Keratinocyte (primary cell): ENCODE results near the gene PTPRT.

ENCODE experiments used
- EZH2 ChIP-seq: IDR thresholded peaks from one replicate; pipeline ENCODE4 v1.6.1; 2012; ENCODE audit warnings: inconsistent platforms, mild to moderate bottlenecking, low read length, moderate library complexity
- TF ChIP-seq, protein P1 (sequence below), 3 experiments: IDR thresholded peaks in 1 of 3; conservative IDR thresholded peaks in 1 of 3; optimal IDR thresholded peaks in 1 of 3; 2 replicates in 2 of 3; 3 replicates in 1 of 3; pipeline versions ENCODE3 to v1.5.1; 2011; ENCODE audit warnings: low read length in 3 of 3, mild to moderate bottlenecking in 3 of 3, moderate library complexity in 2 of 3, control low read depth in 1 of 3, inconsistent platforms in 1 of 3; ENCODE audit not compliant: insufficient read depth in 2 of 3; ENCODE audit errors: extremely low read depth in 1 of 3

DNA sequence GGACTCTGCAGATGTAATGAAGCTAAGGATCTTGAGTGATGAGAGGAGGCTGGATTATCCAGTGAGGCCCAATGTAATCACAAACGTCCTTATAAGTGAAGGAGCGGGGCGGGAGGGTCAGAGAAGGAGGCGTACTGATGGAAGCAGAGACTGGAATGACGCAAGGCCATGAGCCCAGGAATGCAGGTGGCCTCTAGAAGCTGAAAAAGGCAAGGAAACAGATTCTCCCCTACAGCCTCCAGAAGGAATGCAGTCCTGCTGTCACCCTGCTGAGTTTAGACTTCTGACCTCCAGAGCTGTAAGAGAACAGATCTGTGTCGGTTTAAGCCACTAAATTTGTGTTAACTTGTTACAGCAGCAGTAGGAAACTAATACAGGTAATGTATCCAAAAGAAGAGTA, 227.9 kb downstream of the PTPRT start:
- TF ChIP-seq, protein P1, sequence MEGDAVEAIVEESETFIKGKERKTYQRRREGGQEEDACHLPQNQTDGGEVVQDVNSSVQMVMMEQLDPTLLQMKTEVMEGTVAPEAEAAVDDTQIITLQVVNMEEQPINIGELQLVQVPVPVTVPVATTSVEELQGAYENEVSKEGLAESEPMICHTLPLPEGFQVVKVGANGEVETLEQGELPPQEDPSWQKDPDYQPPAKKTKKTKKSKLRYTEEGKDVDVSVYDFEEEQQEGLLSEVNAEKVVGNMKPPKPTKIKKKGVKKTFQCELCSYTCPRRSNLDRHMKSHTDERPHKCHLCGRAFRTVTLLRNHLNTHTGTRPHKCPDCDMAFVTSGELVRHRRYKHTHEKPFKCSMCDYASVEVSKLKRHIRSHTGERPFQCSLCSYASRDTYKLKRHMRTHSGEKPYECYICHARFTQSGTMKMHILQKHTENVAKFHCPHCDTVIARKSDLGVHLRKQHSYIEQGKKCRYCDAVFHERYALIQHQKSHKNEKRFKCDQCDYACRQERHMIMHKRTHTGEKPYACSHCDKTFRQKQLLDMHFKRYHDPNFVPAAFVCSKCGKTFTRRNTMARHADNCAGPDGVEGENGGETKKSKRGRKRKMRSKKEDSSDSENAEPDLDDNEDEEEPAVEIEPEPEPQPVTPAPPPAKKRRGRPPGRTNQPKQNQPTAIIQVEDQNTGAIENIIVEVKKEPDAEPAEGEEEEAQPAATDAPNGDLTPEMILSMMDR (optimal IDR thresholded peaks at IDR 0.05 in 1 of 3, IDR thresholded peaks at IDR 0.05 in 1 of 3, conservative IDR thresholded peaks at IDR 0.05 in 1 of 3; ENCODE audit: extremely low read depth in 1 of 3, insufficient read depth in 2 of 3, low read length in 3 of 3) = no peak
- TF ChIP-seq EZH2 = no peak
